ENCODE results near the gene IL13. TPM values are rescaled to one million over a fixed set of nuclear protein-coding genes. Genes with fewer than 3 reads are reported as not detected.
"Not testable (repeated sequence)": the region's sequence is repeated elsewhere in the genome, so short reads cannot be mapped to it uniquely, and the experiment has no call there.

IL13 gene
- total and polyA plus RNA-seq, 2 donors from 2014 or later = not detected

GRCh38 chr5:132629230-132629944, 28.6 kb upstream of the IL13 start:
- H3K27ac ChIP-seq (ENCODE audit: low read depth in 2 of 2, low read length in 2 of 2) = no peak overlapping the region
- peaks cover 0 to 5% (median 0%) of the 10 kb centered on the region in 3 donors for H3K36me3 ChIP-seq (ENCODE audit: control insufficient read depth in 2 of 3, insufficient read depth in 3 of 3, low read length in 3 of 3)
- H3K27me3 ChIP-seq (ENCODE audit: control insufficient read depth, insufficient read depth, low read length) = no peaks in the 10 kb centered on the region
- H3K9ac ChIP-seq (ENCODE audit: low read length in 3 of 3) = no peak overlapping the region
- H3K4me3 ChIP-seq (ENCODE audit: low read length in 3 of 3) = no peak overlapping the region
- FAIRE-seq (no peak), DNase-seq (no peak)
- intact Hi-C loops (cut with DNase I) = no loop called here
- no peak for TF ChIP-seq CTCF (IDR thresholded peaks at IDR 0.05; ENCODE audit: borderline replicate concordance, extremely low read depth, insufficient read depth)
- no peaks in the 10 kb centered on the region for H3K4me1 ChIP-seq (ENCODE audit: control insufficient read depth in 2 of 3, insufficient read depth in 2 of 3, low read depth in 1 of 3, low read length in 3 of 3)
- H3K9me3 ChIP-seq (ENCODE audit: control insufficient read depth in 2 of 3, insufficient read depth in 1 of 3, low read length in 3 of 3) = no peaks in the 10 kb centered on the region

- H3K9me3 ChIP-seq (ENCODE audit: control insufficient read depth in 2 of 3, insufficient read depth in 1 of 3, low read length in 3 of 3); H3K4me1 ChIP-seq (ENCODE audit: control insufficient read depth in 2 of 3, insufficient read depth in 2 of 3, low read depth in 1 of 3, low read length in 3 of 3); H3K9ac ChIP-seq (ENCODE audit: low read length in 3 of 3); H3K27me3 ChIP-seq (ENCODE audit: control insufficient read depth, insufficient read depth, low read length); H3K4me3 ChIP-seq (ENCODE audit: low read length in 3 of 3); H3K27ac ChIP-seq (ENCODE audit: low read depth in 2 of 2, low read length in 2 of 2); DNase-seq; FAIRE-seq; intact Hi-C loops (cut with DNase I): not testable (repeated sequence)
- H3K36me3 ChIP-seq (ENCODE audit: control insufficient read depth in 2 of 3, insufficient read depth in 3 of 3, low read length in 3 of 3) = peaks cover 0 to 16% (median 12%) of the 10 kb centered on the region in 3 donors
Observed at GRCh38 chr5:132633587-132633986, 24.4 kb upstream of the IL13 start.

- Histone ChIP-seq H3K36me3 (ENCODE audit: control insufficient read depth in 2 of 3, insufficient read depth in 3 of 3, low read length in 3 of 3) (peaks cover 0 to 32% (median 19%) of the 10 kb centered on the region in 3 donors), H3K9me3 (ENCODE audit: control insufficient read depth in 2 of 3, insufficient read depth in 1 of 3, low read length in 3 of 3) (no peaks in the 10 kb centered on the region), H3K27me3 (ENCODE audit: control insufficient read depth, insufficient read depth, low read length) (no peaks in the 10 kb centered on the region), H3K27ac (ENCODE audit: low read depth in 2 of 2, low read length in 2 of 2) (no peak overlapping the region), H3K4me1 (ENCODE audit: control insufficient read depth in 2 of 3, insufficient read depth in 2 of 3, low read depth in 1 of 3, low read length in 3 of 3) (no peaks in the 10 kb centered on the region), H3K4me3 (ENCODE audit: low read length in 3 of 3) (no peak overlapping the region), H3K9ac (ENCODE audit: low read length in 3 of 3) (no peak overlapping the region)
- no peak for TF ChIP-seq CTCF (IDR thresholded peaks at IDR 0.05; ENCODE audit: borderline replicate concordance, extremely low read depth, insufficient read depth)
- DNase-seq = no peak
- FAIRE-seq = no peak
- intact Hi-C loops (cut with DNase I) = no loop called here
Observed at GRCh38 chr5:132635873-132636272, 22.1 kb upstream of the IL13 start.

- DNase-seq (no peak), FAIRE-seq (no peak)
- peaks cover 0 to 46% (median 23%) of the 10 kb centered on the region in 3 donors for H3K36me3 ChIP-seq (ENCODE audit: control insufficient read depth in 2 of 3, insufficient read depth in 3 of 3, low read length in 3 of 3)
- no peak for TF ChIP-seq CTCF (IDR thresholded peaks at IDR 0.05; ENCODE audit: borderline replicate concordance, extremely low read depth, insufficient read depth)
- no peak overlapping the region for H3K4me3 ChIP-seq (ENCODE audit: low read length in 3 of 3)
- no peaks in the 10 kb centered on the region for H3K27me3 ChIP-seq (ENCODE audit: control insufficient read depth, insufficient read depth, low read length)
- H3K9me3 ChIP-seq (ENCODE audit: control insufficient read depth in 2 of 3, insufficient read depth in 1 of 3, low read length in 3 of 3) = no peaks in the 10 kb centered on the region
- no peak overlapping the region for H3K27ac ChIP-seq (ENCODE audit: low read depth in 2 of 2, low read length in 2 of 2)
- H3K4me1 ChIP-seq (ENCODE audit: control insufficient read depth in 2 of 3, insufficient read depth in 2 of 3, low read depth in 1 of 3, low read length in 3 of 3) = no peaks in the 10 kb centered on the region
- H3K9ac ChIP-seq (ENCODE audit: low read length in 3 of 3) = no peak overlapping the region
- intact Hi-C loops (cut with DNase I) = no loop called here
Observed at GRCh38 chr5:132637241-132637640, 20.7 kb upstream of the IL13 start.

Measured in kidney (tissue), 14 donors.